ENCODE data around the gene TRIM41. TPM values are rescaled to one million over a fixed set of nuclear protein-coding genes. Genes with fewer than 3 reads are reported as not detected.

Gene TRIM41
- total and polyA plus RNA-seq, 9 of the 15 experiments (the other 6 are each of a cell fraction or from before 2014, with no cell fraction given): 1.8 to 47.6 (median 20.9) TPM

- no peak for TF ChIP-seq MXI1 (IDR thresholded peaks at IDR 0.05; ENCODE audit: low read depth, low read length)
- TF ChIP-seq POLR2G (IDR thresholded peaks at IDR 0.05; ENCODE audit: low read depth, low read length): peak; percentile 33
- TF ChIP-seq POLR2B (IDR thresholded peaks at IDR 0.05; ENCODE audit: low read depth, partially characterized antibody): no peak
- TF ChIP-seq SFPQ (IDR thresholded peaks at IDR 0.05; ENCODE audit: low read depth, low read length): no peak
- no peak for TF ChIP-seq ESRRB (CRISPR knock-in tag; IDR thresholded peaks at IDR 0.05; ENCODE audit: borderline replicate concordance)
- TF ChIP-seq TEAD4 (IDR thresholded peaks at IDR 0.05; ENCODE audit: low read length): no peak
- TF ChIP-seq TEAD4 (CRISPR knock-in tag; IDR thresholded peaks at IDR 0.05; ENCODE audit: borderline replicate concordance): no peak
- TF ChIP-seq ZNF586 (CRISPR knock-in tag; conservative IDR thresholded peaks at IDR 0.05): no peak
- no peak for TF ChIP-seq ZBTB17 (CRISPR knock-in tag; IDR thresholded peaks at IDR 0.05)
- no peak for TF ChIP-seq ZFP30 (CRISPR knock-in tag; IDR thresholded peaks at IDR 0.05; ENCODE audit: borderline replicate concordance)
- TF ChIP-seq ZNF589 (CRISPR knock-in tag; IDR thresholded peaks at IDR 0.05; ENCODE audit: low read depth): 0 out of 2 replicates have a peak, but pooled peaks have one; percentile 0
- 0 out of 2 replicates have a peak, but pooled peaks have one; percentile 28 for TF ChIP-seq ZEB2 (IDR thresholded peaks at IDR 0.05)
- peak; percentile 70; the same call in 1 of the 2 replicates for TF ChIP-seq ZNF609 (CRISPR knock-in tag; IDR thresholded peaks at IDR 0.05; ENCODE audit: borderline replicate concordance)
- TF ChIP-seq BMI1 (IDR thresholded peaks at IDR 0.05; ENCODE audit: low read length): no peak
- TF ChIP-seq GTF2E2 (tag; IDR thresholded peaks at IDR 0.05): no peak
- TF ChIP-seq HNRNPL (IDR thresholded peaks at IDR 0.05; ENCODE audit: low read depth, low read length): 0 out of 2 replicates have a peak, but pooled peaks have one; percentile 42
- no peak for TF ChIP-seq GABPB2 (CRISPR knock-in tag; conservative IDR thresholded peaks at IDR 0.05)
- peak in 1 of 2 experiments; percentile 12; a peak in 1 of 4 replicates for TF ChIP-seq KDM1A (IDR thresholded peaks at IDR 0.05)
- TF ChIP-seq ZC3H8 (IDR thresholded peaks at IDR 0.05): no peak
Measured at GRCh38 chr5:181245427-181246275, 22.6 kb downstream of the TRIM41 start (continued).

Measured in K562 (cell line).